KMS-11 (cell line): ENCODE measurements around the gene PHF14.

Experiments used
- H2AFZ ChIP-seq: fragments of 200-600 bp; sonication (generic); 2 replicates; pipeline ENCODE4 v1.6.1; 2016; ENCODE audit warnings: antibody characterized with exemption, mixed run types, low read depth
- H3K27ac ChIP-seq: fragments of 200-600 bp; sonication (generic); 2 replicates; pipeline ENCODE4 v1.6.1; 2016; ENCODE audit warnings: mild to moderate bottlenecking, mixed run types
- H3K27me3 ChIP-seq: fragments of 200-600 bp; sonication (generic); 2 replicates; pipeline ENCODE4 v1.6.1; 2017; ENCODE audit warnings: mild to moderate bottlenecking, low read depth, mixed run types, moderate library complexity; ENCODE audit not compliant: insufficient read depth
- H3K36me3 ChIP-seq: fragments of 200-600 bp; sonication (generic); 2 replicates; pipeline ENCODE4 v1.6.1; 2017; ENCODE audit warnings: mild to moderate bottlenecking, mixed run types; ENCODE audit not compliant: insufficient read depth
- H3K4me1 ChIP-seq: fragments of 200-600 bp; sonication (generic); 2 replicates; pipeline ENCODE4 v1.6.1; 2016; ENCODE audit warnings: mild to moderate bottlenecking, low read depth, mixed run types; ENCODE audit not compliant: poor library complexity, severe bottlenecking
- H3K4me2 ChIP-seq: fragments of 200-600 bp; sonication (generic); 2 replicates; pipeline ENCODE4 v1.7.0; 2016; ENCODE audit warnings: mild to moderate bottlenecking, mixed run types
- H3K4me3 ChIP-seq: fragments of 200-600 bp; sonication (generic); IDR thresholded peaks from 2 replicates; pipeline ENCODE4 v1.6.1; 2017; ENCODE audit warnings: low read depth, low read length, mixed read lengths; ENCODE audit not compliant: insufficient read depth
- H3K79me2 ChIP-seq: fragments of 200-600 bp; sonication (generic); 2 replicates; pipeline ENCODE4 v1.6.1; 2016; ENCODE audit warnings: low read depth, mixed run types; ENCODE audit not compliant: insufficient read depth
- H3K9ac ChIP-seq: fragments of 200-600 bp; sonication (generic); 2 replicates; pipeline ENCODE4 v1.6.1; 2016; ENCODE audit warnings: mild to moderate bottlenecking, mixed run types
- H4K20me1 ChIP-seq: fragments of 200-600 bp; sonication (generic); 2 replicates; pipeline ENCODE4 v1.6.1; 2016; ENCODE audit warnings: mild to moderate bottlenecking, mixed run types; ENCODE audit not compliant: insufficient read depth
- TF ChIP-seq, protein P1 (sequence below): fragments of 200-600 bp; sonication (generic); conservative IDR thresholded peaks from 2 replicates; pipeline ENCODE4 v1.6.1; 2017; ENCODE audit warnings: low read depth, mild to moderate bottlenecking, antibody characterized with exemption, low read length, moderate library complexity, mixed read lengths

Gene PHF14

DNA sequence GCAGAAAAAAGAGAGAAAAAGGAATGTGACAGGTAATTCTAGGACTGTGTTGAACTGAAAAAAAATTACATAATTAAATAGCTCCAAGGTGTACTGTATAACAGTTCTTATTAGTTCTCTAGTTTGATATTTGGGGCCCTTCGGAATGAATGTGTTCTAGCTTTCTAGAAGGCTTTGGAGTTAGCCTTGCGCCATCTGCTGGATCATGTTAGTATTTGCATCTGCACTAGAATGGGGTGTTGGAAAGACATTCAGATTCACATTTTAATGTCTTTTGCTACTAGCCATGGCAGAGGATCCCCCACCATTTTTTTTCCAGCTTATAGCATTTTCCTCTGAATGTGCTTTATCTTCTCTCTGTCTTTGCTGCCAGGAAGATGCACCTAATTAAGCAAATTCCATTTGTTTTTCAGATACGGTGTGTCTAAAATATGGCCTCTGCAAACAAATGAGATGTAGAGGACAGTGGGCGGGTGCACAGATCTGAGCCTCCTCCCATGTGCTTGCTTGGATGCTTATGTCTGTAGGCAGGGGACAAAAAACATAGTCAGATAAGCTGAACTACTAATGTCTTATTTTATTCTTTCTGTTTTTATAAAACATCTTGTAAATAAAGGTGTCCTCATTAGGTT, 238.5 kb downstream of the PHF14 start:
- Histone ChIP-seq H3K27ac (no peak overlapping the region), H3K9ac (no peak overlapping the region), H2AFZ (no peak overlapping the region), H3K4me3 (no peak overlapping the region), H3K4me2 (no peak overlapping the region), H3K27me3 (no peaks in the 10 kb centered on the region), H3K36me3 (no peaks in the 10 kb centered on the region), H4K20me1 (no peaks in the 10 kb centered on the region), H3K4me1 (no peaks in the 10 kb centered on the region), H3K79me2 (no peaks in the 10 kb centered on the region)
- TF ChIP-seq, protein P1, sequence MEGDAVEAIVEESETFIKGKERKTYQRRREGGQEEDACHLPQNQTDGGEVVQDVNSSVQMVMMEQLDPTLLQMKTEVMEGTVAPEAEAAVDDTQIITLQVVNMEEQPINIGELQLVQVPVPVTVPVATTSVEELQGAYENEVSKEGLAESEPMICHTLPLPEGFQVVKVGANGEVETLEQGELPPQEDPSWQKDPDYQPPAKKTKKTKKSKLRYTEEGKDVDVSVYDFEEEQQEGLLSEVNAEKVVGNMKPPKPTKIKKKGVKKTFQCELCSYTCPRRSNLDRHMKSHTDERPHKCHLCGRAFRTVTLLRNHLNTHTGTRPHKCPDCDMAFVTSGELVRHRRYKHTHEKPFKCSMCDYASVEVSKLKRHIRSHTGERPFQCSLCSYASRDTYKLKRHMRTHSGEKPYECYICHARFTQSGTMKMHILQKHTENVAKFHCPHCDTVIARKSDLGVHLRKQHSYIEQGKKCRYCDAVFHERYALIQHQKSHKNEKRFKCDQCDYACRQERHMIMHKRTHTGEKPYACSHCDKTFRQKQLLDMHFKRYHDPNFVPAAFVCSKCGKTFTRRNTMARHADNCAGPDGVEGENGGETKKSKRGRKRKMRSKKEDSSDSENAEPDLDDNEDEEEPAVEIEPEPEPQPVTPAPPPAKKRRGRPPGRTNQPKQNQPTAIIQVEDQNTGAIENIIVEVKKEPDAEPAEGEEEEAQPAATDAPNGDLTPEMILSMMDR = peak; percentile 86

DNA sequence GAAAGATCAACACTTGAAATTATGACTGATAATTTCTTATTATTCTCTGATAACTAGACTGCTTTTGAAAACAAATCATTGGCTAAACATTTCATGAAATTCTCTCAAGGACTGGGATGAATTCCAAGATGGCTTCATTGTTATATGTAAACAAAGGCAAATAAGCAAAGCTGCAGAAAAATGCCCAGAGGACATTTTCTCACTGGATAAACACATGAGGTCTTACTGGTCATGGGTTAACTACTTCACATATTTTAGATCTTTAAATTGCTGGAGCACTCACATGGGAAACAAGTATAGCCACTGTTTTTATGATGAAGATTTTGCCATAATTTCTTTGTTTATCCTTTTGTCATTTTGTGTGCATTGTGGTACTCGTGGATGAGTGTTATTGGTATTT, 239.1 kb downstream of the PHF14 start:
- H3K79me2 ChIP-seq = no peaks in the 10 kb centered on the region
- H3K9ac ChIP-seq = no peak overlapping the region
- H3K4me1 ChIP-seq = no peaks in the 10 kb centered on the region

DNA sequence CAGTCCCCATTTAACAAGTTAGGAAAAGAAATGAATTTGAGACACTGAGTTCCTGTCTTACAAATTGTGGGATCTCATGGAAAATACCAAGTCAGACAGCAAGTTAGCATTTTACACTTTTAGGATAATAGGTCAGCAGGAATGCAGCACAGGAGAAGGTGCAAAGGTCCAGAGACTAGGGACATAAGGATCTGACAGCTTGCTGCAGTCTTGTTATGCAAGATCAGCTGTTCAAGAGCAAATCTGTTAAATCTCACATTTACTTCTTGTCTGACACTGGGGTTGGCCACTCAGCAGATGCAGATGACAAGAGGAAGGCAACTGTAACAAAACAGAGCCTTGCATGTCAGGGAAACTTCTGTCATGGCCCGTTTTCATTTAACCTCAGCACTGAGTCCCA, 239.6 kb downstream of the PHF14 start:
- Histone ChIP-seq H3K4me2 (no peak overlapping the region), H3K36me3 (no peaks in the 10 kb centered on the region), H3K27me3 (no peaks in the 10 kb centered on the region), H3K4me1 (no peaks in the 10 kb centered on the region), H3K79me2 (no peaks in the 10 kb centered on the region), H3K27ac (no peak overlapping the region), H4K20me1 (no peaks in the 10 kb centered on the region), H3K4me3 (no peak overlapping the region), H3K9ac (no peak overlapping the region), H2AFZ (no peak overlapping the region)
- TF ChIP-seq, protein P1 = no peak

More for the DNA sequence above, 239.1 kb downstream of the PHF14 start:
- no peaks in the 10 kb centered on the region for H3K36me3 ChIP-seq
- TF ChIP-seq, protein P1 = no peak
- H3K27me3 ChIP-seq = no peaks in the 10 kb centered on the region
- H2AFZ ChIP-seq = no peak overlapping the region
- H3K27ac ChIP-seq = no peak overlapping the region
- H4K20me1 ChIP-seq = no peaks in the 10 kb centered on the region
- no peak overlapping the region for H3K4me2 ChIP-seq
- no peak overlapping the region for H3K4me3 ChIP-seq

DNA sequence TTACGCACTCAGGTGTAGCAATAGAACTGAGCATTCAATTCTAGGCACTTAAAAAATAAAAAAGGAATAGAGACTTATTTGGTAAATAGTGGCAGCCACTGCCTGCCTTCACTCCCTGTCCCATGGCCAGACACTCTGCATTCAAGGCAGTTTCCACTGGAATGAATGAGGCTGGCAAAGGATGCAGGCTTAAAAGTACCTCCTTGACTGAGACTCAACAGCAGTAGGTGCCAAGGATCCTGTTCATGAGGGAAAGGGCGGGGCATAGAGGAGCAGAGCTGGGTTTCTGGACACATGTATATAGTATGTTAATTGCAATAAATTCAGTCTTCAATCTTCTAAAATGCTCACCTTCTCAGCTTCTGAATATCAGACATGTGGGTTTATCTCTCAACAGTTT, 242.6 kb downstream of the PHF14 start:
- no peak overlapping the region for H2AFZ ChIP-seq
- no peaks in the 10 kb centered on the region for H3K4me1 ChIP-seq
- no peaks in the 10 kb centered on the region for H3K27me3 ChIP-seq
- TF ChIP-seq, protein P1 = no peak
- H4K20me1 ChIP-seq = no peaks in the 10 kb centered on the region
- H3K27ac ChIP-seq = no peak overlapping the region
- no peak overlapping the region for H3K9ac ChIP-seq
- H3K4me3 ChIP-seq = no peak overlapping the region
- no peaks in the 10 kb centered on the region for H3K36me3 ChIP-seq
- no peaks in the 10 kb centered on the region for H3K79me2 ChIP-seq
- no peak overlapping the region for H3K4me2 ChIP-seq
